Lower leg skin (tissue), 4 donors: ENCODE results near the gene NFIB. TPM values are rescaled to one million over a fixed set of nuclear protein-coding genes. Genes with fewer than 3 reads are reported as not detected.

Experiments used
- DNase-seq, 2 donors: peaks; one replicate each; pipeline ENCODE4 v3.0.0-alpha.2; 2019; ENCODE audit warnings: low spot score in 2 of 2
- H3K4me3 ChIP-seq: fragments of 200-600 bp; sonication (generic); 2 replicates; pipeline ENCODE4 v1.5.1; 2017; ENCODE audit warnings: mild to moderate bottlenecking, low read depth; ENCODE audit not compliant: poor library complexity, severe bottlenecking
- CTCF ChIP-seq, 3 donors: fragments of 450-650 bp; IDR thresholded peaks; one replicate each; pipeline ENCODE4 v1.5.1; 2016; ENCODE audit warnings: antibody characterized with exemption in 3 of 3, mild to moderate bottlenecking in 3 of 3, moderate library complexity in 2 of 3
- POLR2A ChIP-seq, 2 donors: fragments of 450-650 bp; IDR thresholded peaks; one replicate each; pipeline ENCODE4 v1.6.1; 2016 to 2017; ENCODE audit warnings: antibody characterized with exemption in 2 of 2, mild to moderate bottlenecking in 1 of 2, moderate library complexity in 1 of 2
- WGBS, 2 donors: methylation state at CpG; one replicate each; pipeline ENCODE4 v1.1.5; 2018; 5-methylcytosine and 5-hydroxymethylcytosine counted together
- intact Hi-C: fragments of 100-400 bp; cut with DNase I; formaldehyde crosslinking; loops from one replicate; pipeline ENCODE4 v1.15.0; 2023; ENCODE audit warnings: low total_unique reads
- total RNA-seq, 4 donors: library from RNA; depleted of rRNA; stranded (reverse); fragments of >200 nt; gene quantifications; one replicate each; pipeline ENCODE4 v1.1.0, GENCODE V29; 2016

Gene NFIB
- total RNA-seq, 4 donors from 2014 or later, result 68.2 to 145 (median 78.6) TPM

- no peak overlapping the region for H3K4me3 ChIP-seq
- intact Hi-C loops, result no loop called here
- no peak for TF ChIP-seq CTCF (IDR thresholded peaks at IDR 0.05)
- TF ChIP-seq POLR2A (IDR thresholded peaks at IDR 0.05), result no peak
- no peak for DNase-seq
- WGBS, 2 donors, result 77 to 88% methylated on average over 1 of the region's 1 CpG
Observed at GRCh38 chr9:14063756-14064155, 250.2 kb downstream of the NFIB start.

- TF ChIP-seq CTCF (IDR thresholded peaks at IDR 0.05) (no peak), POLR2A (IDR thresholded peaks at IDR 0.05) (no peak)
- 48 to 51% methylated on average over 9 of the region's 9 CpGs for WGBS, 2 donors
- no peak for DNase-seq
- intact Hi-C loops, result no loop called here
- no peak overlapping the region for H3K4me3 ChIP-seq
Observed at GRCh38 chr9:14062586-14063221, 251.2 kb downstream of the NFIB start.

GRCh38 chr9:14061936-14062585 is 251.9 kb downstream of the NFIB start:
- 88 to 93% methylated on average over 15 of the region's 15 CpGs for WGBS, 2 donors
- DNase-seq, result no peak
- TF ChIP-seq CTCF (IDR thresholded peaks at IDR 0.05) (no peak), POLR2A (IDR thresholded peaks at IDR 0.05) (no peak)
- H3K4me3 ChIP-seq, result no peak overlapping the region
- intact Hi-C loops, result no loop called here

GRCh38 chr9:14058325-14058688 is 255.6 kb downstream of the NFIB start:
- WGBS, 2 donors, result 84 to 92% methylated on average over 5 of the region's 5 CpGs
- DNase-seq, result no peak
- intact Hi-C loops, result no loop called here
- H3K4me3 ChIP-seq, result no peak overlapping the region
- no peak for TF ChIP-seq CTCF (IDR thresholded peaks at IDR 0.05)
- TF ChIP-seq POLR2A (IDR thresholded peaks at IDR 0.05), result no peak

GRCh38 chr9:14057368-14058324 is 256.3 kb downstream of the NFIB start:
- intact Hi-C loops, result no loop called here
- 81 to 84% methylated on average over 13 of the region's 13 CpGs for WGBS, 2 donors
- no peak for TF ChIP-seq POLR2A (IDR thresholded peaks at IDR 0.05)
- no peak for TF ChIP-seq CTCF (IDR thresholded peaks at IDR 0.05)
- DNase-seq, result no peak
- no peak overlapping the region for H3K4me3 ChIP-seq
